Osteocyte (in vitro differentiated cells): Measurements from ENCODE around the gene POLD2. TPM values are rescaled to one million over a fixed set of nuclear protein-coding genes. Genes with fewer than 3 reads are reported as not detected.

Source experiments
- DNase-seq: peaks from one replicate; pipeline ENCODE4 v3.0.0; 2021; ENCODE audit warnings: mixed read lengths; ENCODE audit not compliant: unreplicated experiment; ENCODE audit errors: extremely low spot score
- H3K27ac Mint-ChIP-seq: one replicate; pipeline ENCODE4 v1.8.0; 2021; ENCODE audit warnings: mild to moderate bottlenecking, mixed read lengths; ENCODE audit not compliant: unreplicated experiment
- H3K27me3 Mint-ChIP-seq: one replicate; pipeline ENCODE4 v1.8.0; 2021; ENCODE audit warnings: mixed read lengths; ENCODE audit not compliant: unreplicated experiment
- H3K36me3 Mint-ChIP-seq: one replicate; pipeline ENCODE4 v1.8.0; 2021; ENCODE audit warnings: mixed read lengths; ENCODE audit not compliant: unreplicated experiment
- H3K4me1 Mint-ChIP-seq: one replicate; pipeline ENCODE4 v1.8.0; 2021; ENCODE audit warnings: mixed read lengths; ENCODE audit not compliant: unreplicated experiment
- H3K4me3 Mint-ChIP-seq: one replicate; pipeline ENCODE4 v1.8.0; 2021; ENCODE audit warnings: mild to moderate bottlenecking, moderate library complexity, mixed read lengths; ENCODE audit not compliant: unreplicated experiment
- H3K9me3 Mint-ChIP-seq: one replicate; pipeline ENCODE4 v1.8.0; 2021; ENCODE audit warnings: mixed read lengths; ENCODE audit not compliant: unreplicated experiment
- CTCF ChIP-seq: fragments of 200-600 bp; sonication (generic); IDR thresholded peaks from 2 replicates; pipeline ENCODE4 v1.5.0; 2021; ENCODE audit warnings: antibody characterized with exemption, mild to moderate bottlenecking, moderate library complexity
- total RNA-seq: library from RNA; stranded (reverse); gene quantifications from 2 replicates; pipeline ENCODE4 v1.2.1, GENCODE V29; 2021

Gene POLD2
- total RNA-seq, 1 donor from 2014 or later = 59.2 TPM

GRCh38 chr7:44078521-44078920 is 44.8 kb downstream of the POLD2 start:
- no peak for TF ChIP-seq CTCF
- Mint-ChIP-seq H3K36me3 (peaks cover 21% of the 10 kb centered on the region), H3K4me1 (peaks cover 25% of the 10 kb centered on the region), H3K4me3 (no peak overlapping the region), H3K9me3 (no peaks in the 10 kb centered on the region), H3K27ac (no peak overlapping the region), H3K27me3 (no peaks in the 10 kb centered on the region)
- no peak for DNase-seq

GRCh38 chr7:44077681-44078091 is 45.7 kb downstream of the POLD2 start:
- no peak for TF ChIP-seq CTCF
- Mint-ChIP-seq H3K4me1 (peaks cover 25% of the 10 kb centered on the region), H3K4me3 (no peak overlapping the region), H3K9me3 (no peaks in the 10 kb centered on the region), H3K27me3 (no peaks in the 10 kb centered on the region), H3K27ac (no peak overlapping the region), H3K36me3 (peaks cover 21% of the 10 kb centered on the region)
- DNase-seq = no peak

GRCh38 chr7:44077061-44077460 is 46.3 kb downstream of the POLD2 start:
- TF ChIP-seq CTCF = no peak
- Mint-ChIP-seq H3K9me3 (no peaks in the 10 kb centered on the region), H3K36me3 (peaks cover 21% of the 10 kb centered on the region), H3K27me3 (no peaks in the 10 kb centered on the region), H3K27ac (no peak overlapping the region), H3K4me1 (peaks cover 29% of the 10 kb centered on the region), H3K4me3 (no peak overlapping the region)
- DNase-seq = no peak

- no peak for TF ChIP-seq CTCF
- no peak for DNase-seq
- peaks cover 29% of the 10 kb centered on the region for H3K4me1 Mint-ChIP-seq
- H3K27me3 Mint-ChIP-seq = no peaks in the 10 kb centered on the region
- no peak overlapping the region for H3K4me3 Mint-ChIP-seq
- no peak overlapping the region for H3K27ac Mint-ChIP-seq
- peaks cover 21% of the 10 kb centered on the region for H3K36me3 Mint-ChIP-seq
- no peaks in the 10 kb centered on the region for H3K9me3 Mint-ChIP-seq
Measured at GRCh38 chr7:44076101-44076895, 47.0 kb downstream of the POLD2 start.

- H3K9me3 Mint-ChIP-seq = no peaks in the 10 kb centered on the region
- no peaks in the 10 kb centered on the region for H3K27me3 Mint-ChIP-seq
- peaks cover 21% of the 10 kb centered on the region for H3K36me3 Mint-ChIP-seq
- H3K4me3 Mint-ChIP-seq = no peak overlapping the region
- no peak for TF ChIP-seq CTCF
- H3K4me1 Mint-ChIP-seq = peaks cover 23% of the 10 kb centered on the region
- DNase-seq = no peak
- no peak overlapping the region for H3K27ac Mint-ChIP-seq
Measured at GRCh38 chr7:44075296-44076075, 47.9 kb downstream of the POLD2 start.
